SK-N-SH (cell line): Measurements from ENCODE around the gene OR2AT4. TPM values are rescaled to one million over a fixed set of nuclear protein-coding genes. Genes with fewer than 3 reads are reported as not detected.

ENCODE experiments used
- CTCF ChIA-PET: fragments of 300-600, 350-600 bp; formaldehyde crosslinking; extraction: SDS; loops from one replicate; lab custom pipeline; 2021; lab: Yijun Ruan, JAX
- POLR2A ChIA-PET: fragments of 350-600 bp; sonication (Branson Sonifier 250); formaldehyde crosslinking; extraction: SDS; loops from one replicate; lab custom pipeline; 2020; ENCODE audit warnings: antibody characterized with exemption, inconsistent platforms; lab: Yijun Ruan, JAX
- DNase-seq: peaks from one replicate; pipeline ENCODE4 v3.0.0; 2012
- H2AFZ ChIP-seq: fragments of 200-600 bp; sonication (generic); 2 replicates; pipeline ENCODE4 v1.8.1; 2016; ENCODE audit warnings: antibody characterized with exemption, mild to moderate bottlenecking, low read depth
- H3F3A ChIP-seq: fragments of 200-600 bp; sonication (generic); replicated peaks from 2 replicates; pipeline ENCODE3; 2016; ENCODE audit warnings: antibody characterized with exemption, mild to moderate bottlenecking; ENCODE audit not compliant: insufficient read depth
- H3K27ac ChIP-seq, 2 experiments: fragments of 200-500 bp in 1 of 2; fragments of 200-600 bp in 1 of 2; sonication (Bioruptor generic) in 1 of 2; sonication (generic), shearing (Covaris generic) in 1 of 2; 2 replicates each; pipeline versions ENCODE4 v1.5.1 to v1.6.1; 2014 to 2016; ENCODE audit warnings: low read depth in 2 of 2, inconsistent platforms in 1 of 2, low read length in 1 of 2, mild to moderate bottlenecking in 1 of 2, mixed read lengths in 1 of 2
- H3K27me3 ChIP-seq: fragments of 200-600 bp; sonication (generic), shearing (Covaris generic); 2 replicates; pipeline ENCODE4 v1.6.1; 2016; ENCODE audit warnings: mixed run types; ENCODE audit not compliant: insufficient read depth
- H3K36me3 ChIP-seq, 2 experiments: fragments of 200-500 bp in 1 of 2; fragments of 200-600 bp in 1 of 2; sonication (Bioruptor generic) in 1 of 2; sonication (generic) in 1 of 2; replicated peaks in 1 of 2; 2 replicates each; pipeline versions ENCODE3 to v1.5.1; 2014 to 2016; ENCODE audit warnings: low read length in 1 of 2, mild to moderate bottlenecking in 1 of 2; ENCODE audit not compliant: insufficient read depth in 2 of 2, control insufficient read depth in 1 of 2
- H3K4me1 ChIP-seq, 2 experiments: fragments of 200-500 bp in 1 of 2; fragments of 200-600 bp in 1 of 2; sonication (Bioruptor generic) in 1 of 2; sonication (generic), shearing (Covaris generic) in 1 of 2; 2 replicates each; pipeline versions ENCODE4 v1.5.1 to v1.6.1; 2014 to 2016; ENCODE audit warnings: low read depth in 1 of 2, low read length in 1 of 2, mixed run types in 1 of 2; ENCODE audit not compliant: insufficient read depth in 2 of 2, control insufficient read depth in 1 of 2
- H3K4me2 ChIP-seq: fragments of 200-600 bp; sonication (generic), shearing (Covaris generic); 2 replicates; pipeline ENCODE4 v1.6.1; 2017; ENCODE audit warnings: mixed run types
- H3K4me3 ChIP-seq, 2 experiments: fragments of 200-500 bp in 1 of 2; fragments of 200-600 bp in 1 of 2; sonication (Bioruptor generic) in 1 of 2; sonication (generic), shearing (Covaris generic) in 1 of 2; 2 replicates each; pipeline versions ENCODE4 v1.5.1 to v1.8.1; 2014 to 2016; ENCODE audit warnings: low read depth in 2 of 2, inconsistent platforms in 1 of 2, low read length in 1 of 2, mild to moderate bottlenecking in 1 of 2, mixed read lengths in 1 of 2, moderate library complexity in 1 of 2
- H3K79me2 ChIP-seq: fragments of 200-600 bp; sonication (generic); 2 replicates; pipeline ENCODE4 v1.8.1; 2017; ENCODE audit warnings: mild to moderate bottlenecking; ENCODE audit not compliant: insufficient read depth
- H3K9ac ChIP-seq: fragments of 200-600 bp; sonication (generic); 2 replicates; pipeline ENCODE4 v1.6.1; 2017; ENCODE audit warnings: mixed run types
- H3K9me2 ChIP-seq: fragments of 200-600 bp; sonication (generic); 2 replicates; pipeline ENCODE4 v1.6.1; 2017; ENCODE audit warnings: mixed run types
- H3K9me3 ChIP-seq: fragments of 200-600 bp; sonication (generic); 2 replicates; pipeline ENCODE4 v1.6.1; 2017; ENCODE audit warnings: mixed run types, mild to moderate bottlenecking, moderate library complexity
- H4K20me1 ChIP-seq: fragments of 200-600 bp; sonication (generic); 2 replicates; pipeline ENCODE4 v1.6.1; 2017; ENCODE audit warnings: mild to moderate bottlenecking, mixed run types; ENCODE audit not compliant: insufficient read depth
- CTCF ChIP-seq: fragments of 200-600 bp; sonication (generic); IDR thresholded peaks from 2 replicates; pipeline ENCODE4 v1.6.1; 2017; ENCODE audit warnings: antibody characterized with exemption, mild to moderate bottlenecking, moderate library complexity
- ELF1 ChIP-seq: IDR thresholded peaks from 2 replicates; pipeline ENCODE4 v1.4.0; 2012
- EP300 ChIP-seq, 2 experiments: IDR thresholded peaks; 2 replicates each; pipeline versions ENCODE4 v1.4.0 to v1.6.1; 2012; ENCODE audit warnings: borderline replicate concordance in 1 of 2, low read depth in 1 of 2, low read length in 1 of 2
- FOSL2 ChIP-seq: IDR thresholded peaks from 2 replicates; pipeline ENCODE4 v1.4.0; 2012; ENCODE audit warnings: low read depth, mild to moderate bottlenecking, moderate library complexity, borderline replicate concordance
- FOXJ3 ChIP-seq: sonication (generic); formaldehyde crosslinking; IDR thresholded peaks from 2 replicates; pipeline ENCODE4 v1.5.1; 2020; ENCODE audit warnings: mild to moderate bottlenecking, missing genetic modification reagents
- FOXM1 ChIP-seq: IDR thresholded peaks from 2 replicates; pipeline ENCODE4 v1.4.0; 2012; ENCODE audit warnings: low read depth, mild to moderate bottlenecking
- GABPA ChIP-seq: IDR thresholded peaks from 2 replicates; pipeline ENCODE4 v1.4.0; 2012; ENCODE audit warnings: low read depth, mild to moderate bottlenecking
- JUND ChIP-seq: IDR thresholded peaks from 2 replicates; pipeline ENCODE4 v1.4.0; 2012
- MXI1 ChIP-seq: IDR thresholded peaks from 2 replicates; pipeline ENCODE4 v1.6.1; 2012; ENCODE audit warnings: mild to moderate bottlenecking, low read depth, low read length, improper control_type of control experiment
- NRF1 ChIP-seq: IDR thresholded peaks from 2 replicates; pipeline ENCODE4 v1.6.1; 2012; ENCODE audit warnings: low read depth, mild to moderate bottlenecking, low read length
- PBX3 ChIP-seq: IDR thresholded peaks from 2 replicates; pipeline ENCODE4; 2012
- RAD21 ChIP-seq: IDR thresholded peaks from 2 replicates; pipeline ENCODE4 v1.6.1; 2012; ENCODE audit warnings: mild to moderate bottlenecking, low read length
- RFX5 ChIP-seq: IDR thresholded peaks from 2 replicates; pipeline ENCODE4 v1.6.1; 2012; ENCODE audit warnings: mild to moderate bottlenecking, improper control_type of control experiment, low read length
- RXRA ChIP-seq: IDR thresholded peaks from 2 replicates; pipeline ENCODE4 v1.4.0; 2012; ENCODE audit warnings: low read depth, mild to moderate bottlenecking, borderline replicate concordance
- SIN3A ChIP-seq: IDR thresholded peaks from 2 replicates; pipeline ENCODE4 v1.6.1; 2012; ENCODE audit warnings: low read depth, mild to moderate bottlenecking, low read length, moderate library complexity, borderline replicate concordance
- SMC3 ChIP-seq: IDR thresholded peaks from 2 replicates; pipeline ENCODE4 v1.6.1; 2012; ENCODE audit warnings: low read depth, low read length, improper control_type of control experiment
- TAF1 ChIP-seq: IDR thresholded peaks from 2 replicates; pipeline ENCODE4 v1.6.1; 2012; ENCODE audit warnings: low read depth, mild to moderate bottlenecking, low read length, moderate library complexity, borderline replicate concordance
- TCF12 ChIP-seq: IDR thresholded peaks from 2 replicates; pipeline ENCODE4 v1.4.0; 2012
- WGBS: methylation state at CpG from one replicate; pipeline ENCODE4 v1.1.6; 2017; ENCODE audit warnings: low lambda C conversion rate; 5-methylcytosine and 5-hydroxymethylcytosine counted together
- polyA plus RNA-seq, 3 experiments: library from polyadenylated mRNA; depleted of rRNA; stranded (reverse); fragments of >200 nt; gene quantifications; 2 replicates each; pipeline ENCODE4 v1.2.3, GENCODE V29; 2012
- TF ChIP-seq, protein P1 (sequence below): IDR thresholded peaks from 2 replicates; pipeline ENCODE4 v1.6.1; 2012; ENCODE audit warnings: mild to moderate bottlenecking, low read depth, low read length, moderate library complexity

Gene OR2AT4
- polyA plus RNA-seq, 1 of the 3 experiments (the other 2 are of a cell fraction) = not detected

DNA sequence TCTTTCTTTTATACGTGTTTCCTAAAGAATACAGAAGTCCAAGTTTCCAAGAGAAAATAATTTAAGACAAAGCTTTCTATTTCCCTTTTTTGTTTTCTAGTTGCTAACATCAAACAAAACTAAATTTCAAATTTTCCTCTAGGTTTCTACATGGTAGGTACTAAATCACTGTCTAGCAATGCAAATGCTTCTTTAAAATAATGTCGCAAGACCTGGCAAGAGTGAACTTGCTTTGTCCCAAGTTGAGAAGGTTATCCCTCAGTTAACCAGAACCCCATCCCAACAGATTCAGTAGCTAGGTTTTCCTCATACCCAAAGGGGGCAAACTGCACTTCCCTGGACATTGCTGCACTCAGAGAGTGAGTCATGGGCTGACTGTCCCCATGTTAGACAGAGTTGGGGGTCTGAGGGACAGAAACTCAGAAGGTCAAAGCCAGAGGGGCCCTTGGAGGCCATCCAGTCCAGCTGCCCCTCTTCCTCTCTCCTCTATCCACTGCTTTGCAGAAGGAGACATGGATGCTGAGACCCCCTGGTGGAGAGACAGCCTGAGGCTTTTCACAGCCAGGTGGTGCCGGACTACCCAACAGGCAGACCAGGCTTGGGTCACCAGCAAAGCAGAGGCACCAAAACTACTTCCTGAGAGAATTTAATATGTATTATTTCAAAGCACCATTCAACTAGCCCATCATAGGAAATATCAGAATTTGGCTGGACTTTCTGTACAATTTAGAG, 23.1 kb downstream of the OR2AT4 start:
- TF ChIP-seq FOXJ3 (CRISPR knock-in tag) = no peak
- peak; percentile 20; the same call in 1 of the 2 replicates for TF ChIP-seq CTCF
- Histone ChIP-seq H3K27ac (no peak overlapping the region), H3K79me2 (no peaks in the 10 kb centered on the region), H3K4me1 (no peaks in the 10 kb centered on the region), H3K9ac (no peak overlapping the region), H3F3A (peaks cover 6% of the 10 kb centered on the region), H3K9me2 (no peaks in the 10 kb centered on the region), H4K20me1 (no peaks in the 10 kb centered on the region), H3K27me3 (no peaks in the 10 kb centered on the region; the same call in 1 of the 2 replicates), H3K4me2 (no peak overlapping the region), H2AFZ (no peak overlapping the region), H3K36me3 (no peaks in the 10 kb centered on the region), H3K4me3 (no peak overlapping the region), H3K9me3 (no peaks in the 10 kb centered on the region)
- WGBS = 80% methylated on average over 3 of the region's 3 CpGs
- no peak for DNase-seq
- CTCF ChIA-PET = interaction anchor here (1.0 to 2.4 kb wide), 4 partner anchors 15 to 175 kb away, joined by 3 to 12 read pairs (median 4); no protein-coding TSS in a partner anchor
- POLR2A ChIA-PET = no interaction called here

GRCh38 chr11:75072582-75072981, 24.1 kb downstream of the OR2AT4 start:
- Histone ChIP-seq H3F3A (no peaks in the 10 kb centered on the region), H3K4me2 (no peak overlapping the region), H3K9me2 (no peaks in the 10 kb centered on the region), H3K4me1 (peaks cover 0 to 2% of the 10 kb centered on the region in 2 experiments; a peak in 1 of 4 replicates), H2AFZ (no peak overlapping the region), H3K27ac (no peak overlapping the region), H3K9ac (no peak overlapping the region), H4K20me1 (no peaks in the 10 kb centered on the region), H3K27me3 (no peaks in the 10 kb centered on the region; the same call in 1 of the 2 replicates), H3K79me2 (no peaks in the 10 kb centered on the region), H3K9me3 (no peaks in the 10 kb centered on the region), H3K36me3 (no peaks in the 10 kb centered on the region), H3K4me3 (no peak overlapping the region)
- no peak for DNase-seq
- 0% methylated on average over 2 of the region's 2 CpGs for WGBS
- ChIA-PET CTCF (interaction anchor here (1.2 to 2.4 kb wide), 4 partner anchors 68 to 176 kb away, joined by 3 to 12 read pairs (median 4); no protein-coding TSS in a partner anchor), POLR2A (no interaction called here)
- TF ChIP-seq PBX3 (no peak), FOSL2 (no peak), RXRA (no peak), TAF1 (no peak), MXI1 (no peak), RFX5 (no peak), EP300 (IDR thresholded peaks at IDR 0.05; ENCODE audit: borderline replicate concordance in 1 of 2, low read depth in 1 of 2, low read length in 1 of 2) (no peak), FOXM1 (no peak), RAD21 (no peak), TCF12 (no peak), SIN3A (no peak), JUND (no peak), GABPA (no peak), ELF1 (no peak), SMC3 (no peak), CTCF (no peak), NRF1 (no peak)
- TF ChIP-seq, protein P1, sequence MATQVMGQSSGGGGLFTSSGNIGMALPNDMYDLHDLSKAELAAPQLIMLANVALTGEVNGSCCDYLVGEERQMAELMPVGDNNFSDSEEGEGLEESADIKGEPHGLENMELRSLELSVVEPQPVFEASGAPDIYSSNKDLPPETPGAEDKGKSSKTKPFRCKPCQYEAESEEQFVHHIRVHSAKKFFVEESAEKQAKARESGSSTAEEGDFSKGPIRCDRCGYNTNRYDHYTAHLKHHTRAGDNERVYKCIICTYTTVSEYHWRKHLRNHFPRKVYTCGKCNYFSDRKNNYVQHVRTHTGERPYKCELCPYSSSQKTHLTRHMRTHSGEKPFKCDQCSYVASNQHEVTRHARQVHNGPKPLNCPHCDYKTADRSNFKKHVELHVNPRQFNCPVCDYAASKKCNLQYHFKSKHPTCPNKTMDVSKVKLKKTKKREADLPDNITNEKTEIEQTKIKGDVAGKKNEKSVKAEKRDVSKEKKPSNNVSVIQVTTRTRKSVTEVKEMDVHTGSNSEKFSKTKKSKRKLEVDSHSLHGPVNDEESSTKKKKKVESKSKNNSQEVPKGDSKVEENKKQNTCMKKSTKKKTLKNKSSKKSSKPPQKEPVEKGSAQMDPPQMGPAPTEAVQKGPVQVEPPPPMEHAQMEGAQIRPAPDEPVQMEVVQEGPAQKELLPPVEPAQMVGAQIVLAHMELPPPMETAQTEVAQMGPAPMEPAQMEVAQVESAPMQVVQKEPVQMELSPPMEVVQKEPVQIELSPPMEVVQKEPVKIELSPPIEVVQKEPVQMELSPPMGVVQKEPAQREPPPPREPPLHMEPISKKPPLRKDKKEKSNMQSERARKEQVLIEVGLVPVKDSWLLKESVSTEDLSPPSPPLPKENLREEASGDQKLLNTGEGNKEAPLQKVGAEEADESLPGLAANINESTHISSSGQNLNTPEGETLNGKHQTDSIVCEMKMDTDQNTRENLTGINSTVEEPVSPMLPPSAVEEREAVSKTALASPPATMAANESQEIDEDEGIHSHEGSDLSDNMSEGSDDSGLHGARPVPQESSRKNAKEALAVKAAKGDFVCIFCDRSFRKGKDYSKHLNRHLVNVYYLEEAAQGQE = no peak
